ENCODE data around the gene FHDC1. TPM values are rescaled to one million over a fixed set of nuclear protein-coding genes. Genes with fewer than 3 reads are reported as not detected.

FHDC1 gene
- total RNA-seq, 5 donors from 2014 or later (not counting 1 experiment from before 2014, with no cell fraction given) = 0.08 to 0.28 (median 0.17) TPM; not detected in 1

DNA sequence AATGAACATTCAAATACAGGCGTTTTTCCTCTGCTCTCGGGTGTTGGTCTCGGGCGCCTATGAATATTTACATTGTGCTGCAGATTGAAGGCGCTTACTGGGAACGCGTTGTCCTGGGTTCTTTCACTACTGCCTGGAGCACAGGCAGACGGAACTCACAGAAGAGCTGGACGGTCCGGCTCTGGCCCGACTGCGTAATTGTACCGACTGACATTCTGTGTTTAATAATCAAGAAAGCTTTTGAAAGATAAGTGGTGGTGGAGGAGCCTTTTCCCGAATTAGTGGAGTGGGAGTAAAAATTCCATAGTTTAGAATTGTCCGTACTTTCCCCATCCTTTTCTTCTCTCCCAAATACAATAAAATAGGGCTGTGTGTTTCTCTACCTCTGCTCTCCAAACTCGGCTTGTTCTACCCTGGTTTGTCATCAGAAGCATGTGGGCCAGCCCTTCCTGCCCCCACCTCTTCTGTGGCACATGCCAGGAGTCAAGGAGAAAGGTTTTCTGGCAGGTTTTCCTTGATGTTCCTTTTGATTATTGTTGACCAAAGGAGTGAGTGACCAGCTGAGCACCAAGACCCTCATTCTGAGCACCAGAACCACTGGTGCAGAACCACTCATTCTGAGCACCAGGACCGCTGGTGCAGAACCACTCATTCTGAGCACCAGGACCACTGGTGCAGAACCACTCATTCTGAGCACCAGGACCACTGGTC lies 2.3 kb downstream of the FHDC1 start:
- peak overlapping the region; percentile 76 to 82 (median 81) for H3K4me3 Mint-ChIP-seq
- no peaks in the 10 kb centered on the region for H3K9me3 Mint-ChIP-seq
- peak overlapping the region; percentile 2 to 84 for H3K4me3 ChIP-seq (ENCODE audit: control insufficient read depth in 1 of 2, extremely low read depth in 1 of 2, low read length in 1 of 2)
- no peaks in the 10 kb centered on the region for H3K9me3 ChIP-seq
- H3K36me3 ChIP-seq (ENCODE audit: control insufficient read depth in 2 of 2, extremely low read depth in 1 of 2, insufficient read depth in 1 of 2, low read length in 1 of 2) = no peaks in the 10 kb centered on the region
- peaks cover 45 to 60% of the 10 kb centered on the region in 2 donors for H3K27me3 Mint-ChIP-seq
- H3K4me1 ChIP-seq (ENCODE audit: control insufficient read depth in 1 of 2, extremely low read depth in 1 of 2, insufficient read depth in 2 of 2, low read length in 2 of 2) = peaks cover 7 to 28% of the 10 kb centered on the region in 2 experiments
- CTCF ChIA-PET = interaction anchor here in 1 of 2 donors (0.7 kb wide), 1 partner anchor 108 kb away, joined by 3 read pairs; no protein-coding TSS in a partner anchor
- no peaks in the 10 kb centered on the region for H3K36me3 Mint-ChIP-seq
- H3K27ac ChIP-seq (ENCODE audit: low read length) = no peak overlapping the region
- ATAC-seq (replicated peaks in 1 of 4) = no peak
- WGBS (ENCODE audit: insufficient coverage) = 22% methylated on average over 9 of the region's 17 CpGs
- no peak for DNase-seq
- POLR2A ChIA-PET = no interaction called here
- peak overlapping the region in 1 of 2 donors; percentile 40 for H3K27ac Mint-ChIP-seq
- peaks cover 22 to 27% (median 25%) of the 10 kb centered on the region in 3 donors for H3K4me1 Mint-ChIP-seq
- H3K27me3 ChIP-seq (replicated peaks in 1 of 2; ENCODE audit: control insufficient read depth in 2 of 2, extremely low read depth in 1 of 2, insufficient read depth in 2 of 2, low read length in 1 of 2) = peaks cover 12 to 45% of the 10 kb centered on the region in 2 experiments

DNA sequence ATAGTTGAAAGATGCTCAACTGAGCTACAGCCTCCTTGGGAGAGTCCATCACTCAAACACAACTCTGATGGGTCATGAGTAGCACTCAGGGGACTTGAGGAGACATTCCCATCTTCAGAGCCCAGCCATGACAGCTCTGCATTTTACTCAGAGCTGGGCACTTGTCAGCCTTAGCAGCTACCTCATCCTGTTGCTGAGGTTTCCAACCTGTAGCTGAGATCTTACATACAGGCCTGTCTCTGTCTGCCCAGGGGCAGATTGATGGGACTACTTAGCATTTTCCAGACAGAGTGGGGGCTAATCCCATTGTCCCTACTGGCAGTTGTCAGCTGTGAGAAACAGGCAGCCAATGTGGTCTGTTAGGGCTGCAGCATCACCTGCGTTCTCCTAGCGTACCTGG lies 3.5 kb downstream of the FHDC1 start:
- peaks cover 7 to 28% of the 10 kb centered on the region in 2 experiments for H3K4me1 ChIP-seq (ENCODE audit: control insufficient read depth in 1 of 2, extremely low read depth in 1 of 2, insufficient read depth in 2 of 2, low read length in 2 of 2)
- Mint-ChIP-seq H3K4me3 (peak overlapping the region in 1 of 3 donors; percentile 81), H3K4me1 (peaks cover 20 to 25% (median 21%) of the 10 kb centered on the region in 3 donors), H3K9me3 (no peaks in the 10 kb centered on the region), H3K36me3 (no peaks in the 10 kb centered on the region), H3K27ac (no peak overlapping the region), H3K27me3 (peaks cover 33 to 48% of the 10 kb centered on the region in 2 donors)
- DNase-seq (no peak), ATAC-seq (replicated peaks in 1 of 4) (no peak)
- no peak overlapping the region for H3K27ac ChIP-seq (ENCODE audit: low read length)
- peaks cover 10 to 45% of the 10 kb centered on the region in 2 experiments for H3K27me3 ChIP-seq (replicated peaks in 1 of 2; ENCODE audit: control insufficient read depth in 2 of 2, extremely low read depth in 1 of 2, insufficient read depth in 2 of 2, low read length in 1 of 2)
- H3K36me3 ChIP-seq (ENCODE audit: control insufficient read depth in 2 of 2, extremely low read depth in 1 of 2, insufficient read depth in 1 of 2, low read length in 1 of 2) = no peaks in the 10 kb centered on the region
- ChIA-PET CTCF (no interaction called here), POLR2A (no interaction called here)
- H3K4me3 ChIP-seq (ENCODE audit: control insufficient read depth in 1 of 2, extremely low read depth in 1 of 2, low read length in 1 of 2) = no peak overlapping the region
- H3K9me3 ChIP-seq = no peaks in the 10 kb centered on the region
- WGBS (ENCODE audit: insufficient coverage) = 94% methylated on average over 2 of the region's 2 CpGs

DNA sequence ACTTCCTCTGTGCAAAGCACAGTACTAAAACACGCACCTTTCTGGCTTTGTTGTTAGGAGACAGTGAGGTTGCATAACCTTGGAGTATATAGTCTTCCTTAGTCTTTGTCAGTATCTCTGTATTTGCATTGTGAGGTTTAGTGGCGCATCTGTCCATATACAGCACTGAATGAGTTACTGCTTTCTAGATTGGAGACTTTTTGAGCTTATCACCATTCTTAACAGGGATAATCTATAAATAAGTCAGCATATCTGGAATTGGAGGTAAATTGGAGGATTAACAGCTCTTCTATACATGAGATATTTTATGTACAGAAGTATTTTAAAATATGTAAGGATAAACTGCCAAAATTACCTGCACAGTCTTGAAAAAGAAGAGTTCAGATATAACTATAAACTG lies 4.3 kb downstream of the FHDC1 start:
- Histone ChIP-seq H3K4me3 (ENCODE audit: control insufficient read depth in 1 of 2, extremely low read depth in 1 of 2, low read length in 1 of 2) (no peak overlapping the region), H3K36me3 (ENCODE audit: control insufficient read depth in 2 of 2, extremely low read depth in 1 of 2, insufficient read depth in 1 of 2, low read length in 1 of 2) (no peaks in the 10 kb centered on the region), H3K27ac (ENCODE audit: low read length) (no peak overlapping the region), H3K4me1 (ENCODE audit: control insufficient read depth in 1 of 2, extremely low read depth in 1 of 2, insufficient read depth in 2 of 2, low read length in 2 of 2) (peaks cover 5 to 23% of the 10 kb centered on the region in 2 experiments), H3K27me3 (replicated peaks in 1 of 2; ENCODE audit: control insufficient read depth in 2 of 2, extremely low read depth in 1 of 2, insufficient read depth in 2 of 2, low read length in 1 of 2) (peaks cover 6 to 39% of the 10 kb centered on the region in 2 experiments), H3K9me3 (no peaks in the 10 kb centered on the region)
- POLR2A ChIA-PET = no interaction called here
- peaks cover 25 to 42% of the 10 kb centered on the region in 2 donors for H3K27me3 Mint-ChIP-seq
- WGBS (ENCODE audit: insufficient coverage) = no CpG with 5 or more reads among the region's 2 CpGs
- ATAC-seq (replicated peaks in 1 of 4) = no peak
- H3K4me3 Mint-ChIP-seq = no peak overlapping the region
- peaks cover 12 to 16% (median 13%) of the 10 kb centered on the region in 3 donors for H3K4me1 Mint-ChIP-seq
- H3K36me3 Mint-ChIP-seq = no peaks in the 10 kb centered on the region
- no peaks in the 10 kb centered on the region for H3K9me3 Mint-ChIP-seq
- no peak for DNase-seq
- peak overlapping the region in 1 of 2 donors; percentile 8 for H3K27ac Mint-ChIP-seq
- CTCF ChIA-PET = interaction anchor here in 1 of 2 donors (0.9 kb wide), 1 partner anchor 143 kb away, joined by 3 read pairs; no protein-coding TSS in a partner anchor

DNA sequence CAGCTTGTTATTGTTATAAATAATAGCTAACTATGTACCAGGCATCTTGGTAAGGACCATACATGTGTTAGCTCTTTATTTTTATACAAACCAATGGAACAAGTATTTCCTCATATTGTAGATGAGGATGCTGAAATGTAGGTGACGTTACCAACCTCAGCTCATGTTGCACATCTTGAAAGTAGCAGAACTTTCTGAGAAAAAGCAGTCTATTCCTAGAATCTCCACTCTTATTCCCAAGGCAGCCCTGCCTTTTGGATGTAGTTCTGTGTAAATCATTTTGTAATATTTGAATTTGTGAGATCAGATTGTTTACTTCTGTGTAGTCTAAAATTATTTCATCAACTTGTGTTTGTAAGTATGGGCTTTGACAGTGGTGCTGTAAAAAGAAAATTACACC lies 5.3 kb downstream of the FHDC1 start:
- ATAC-seq (replicated peaks in 1 of 4) = no peak
- H3K4me1 ChIP-seq (ENCODE audit: control insufficient read depth in 1 of 2, extremely low read depth in 1 of 2, insufficient read depth in 2 of 2, low read length in 2 of 2) = peaks cover 3 to 16% of the 10 kb centered on the region in 2 experiments
- H3K4me1 Mint-ChIP-seq = peaks cover 9 to 14% (median 9%) of the 10 kb centered on the region in 3 donors
- H3K9me3 ChIP-seq = no peaks in the 10 kb centered on the region
- no peaks in the 10 kb centered on the region for H3K36me3 ChIP-seq (ENCODE audit: control insufficient read depth in 2 of 2, extremely low read depth in 1 of 2, insufficient read depth in 1 of 2, low read length in 1 of 2)
- ChIA-PET CTCF (interaction anchor here (0.9 to 1.0 kb wide), 2 partner anchors 143 to 160 kb away, joined by 3 read pairs; no protein-coding TSS in a partner anchor), POLR2A (interaction anchor here in 1 of 2 donors (0.6 kb wide), 1 partner anchor 354 kb away, joined by 3 read pairs; no protein-coding TSS in a partner anchor)
- H3K4me3 Mint-ChIP-seq = no peak overlapping the region
- H3K27me3 Mint-ChIP-seq = peaks cover 26 to 38% of the 10 kb centered on the region in 2 donors
- no peaks in the 10 kb centered on the region for H3K9me3 Mint-ChIP-seq
- WGBS (ENCODE audit: insufficient coverage) = no CpG with 5 or more reads among the region's 1 CpG
- no peak overlapping the region for H3K27ac Mint-ChIP-seq
- peaks cover 6 to 32% of the 10 kb centered on the region in 2 experiments for H3K27me3 ChIP-seq (replicated peaks in 1 of 2; ENCODE audit: control insufficient read depth in 2 of 2, extremely low read depth in 1 of 2, insufficient read depth in 2 of 2, low read length in 1 of 2)
- DNase-seq = no peak
- H3K27ac ChIP-seq (ENCODE audit: low read length) = no peak overlapping the region
- H3K36me3 Mint-ChIP-seq = peaks cover 2% of the 10 kb centered on the region
- H3K4me3 ChIP-seq (ENCODE audit: control insufficient read depth in 1 of 2, extremely low read depth in 1 of 2, low read length in 1 of 2) = no peak overlapping the region

DNA sequence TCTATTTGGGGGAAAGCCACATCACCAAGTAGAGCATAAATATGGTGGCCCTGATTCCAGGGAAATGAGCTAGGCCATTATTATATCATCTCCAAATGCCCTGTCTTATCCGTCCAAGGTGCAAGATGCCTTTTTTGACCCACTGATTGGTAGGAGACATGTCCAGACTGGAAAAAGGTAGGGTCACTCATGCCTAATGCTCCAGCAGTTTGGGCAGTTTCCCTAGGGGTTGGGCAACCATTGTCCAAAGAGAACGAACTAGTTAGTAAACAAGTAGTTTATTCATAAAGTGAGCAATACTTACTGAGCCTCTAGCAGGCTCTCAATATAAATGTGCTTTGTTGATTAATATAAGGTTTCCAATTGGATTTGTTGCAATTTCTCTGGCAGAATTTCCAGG lies 6.2 kb downstream of the FHDC1 start:
- Mint-ChIP-seq H3K9me3 (no peaks in the 10 kb centered on the region), H3K4me3 (no peak overlapping the region), H3K27ac (no peak overlapping the region), H3K27me3 (peaks cover 31 to 44% of the 10 kb centered on the region in 2 donors), H3K4me1 (peaks cover 9 to 14% (median 9%) of the 10 kb centered on the region in 3 donors), H3K36me3 (peaks cover 2% of the 10 kb centered on the region)
- DNase-seq (no peak), ATAC-seq (replicated peaks in 1 of 4) (no peak)
- POLR2A ChIA-PET = no interaction called here
- no peaks in the 10 kb centered on the region for H3K36me3 ChIP-seq (ENCODE audit: control insufficient read depth in 2 of 2, extremely low read depth in 1 of 2, insufficient read depth in 1 of 2, low read length in 1 of 2)
- H3K27ac ChIP-seq (ENCODE audit: low read length) = no peak overlapping the region
- H3K27me3 ChIP-seq (replicated peaks in 1 of 2; ENCODE audit: control insufficient read depth in 2 of 2, extremely low read depth in 1 of 2, insufficient read depth in 2 of 2, low read length in 1 of 2) = peaks cover 6 to 25% of the 10 kb centered on the region in 2 experiments
- H3K9me3 ChIP-seq = no peaks in the 10 kb centered on the region
- CTCF ChIA-PET = interaction anchor here in 1 of 2 donors (1.0 kb wide), 1 partner anchor 159 kb away, joined by 3 read pairs; no protein-coding TSS in a partner anchor
- WGBS (ENCODE audit: insufficient coverage) = 86% methylated on average over 2 of the region's 2 CpGs
- H3K4me3 ChIP-seq (ENCODE audit: control insufficient read depth in 1 of 2, extremely low read depth in 1 of 2, low read length in 1 of 2) = no peak overlapping the region
- peaks cover 3 to 7% of the 10 kb centered on the region in 2 experiments for H3K4me1 ChIP-seq (ENCODE audit: control insufficient read depth in 1 of 2, extremely low read depth in 1 of 2, insufficient read depth in 2 of 2, low read length in 2 of 2)

DNA sequence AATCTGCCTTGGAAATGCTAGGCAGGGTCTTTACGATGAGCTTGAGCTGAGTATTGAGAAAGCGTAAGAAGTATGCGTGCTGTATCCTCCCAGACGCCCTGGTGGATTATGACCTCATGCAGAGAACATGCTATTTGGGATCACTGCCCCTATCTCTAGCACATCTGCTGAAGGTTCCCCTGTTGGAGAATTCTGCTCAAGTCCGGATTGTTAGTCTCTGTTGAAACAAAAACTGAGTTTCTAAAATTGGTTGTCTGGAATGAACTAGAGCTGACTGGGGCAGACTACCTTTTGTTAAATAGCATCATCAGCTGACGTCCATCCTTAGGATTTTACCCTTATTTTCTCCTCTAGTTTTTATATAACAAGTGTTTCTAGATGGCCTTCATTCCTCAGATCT lies 7.5 kb downstream of the FHDC1 start:
- no peak overlapping the region for H3K4me3 ChIP-seq (ENCODE audit: control insufficient read depth in 1 of 2, extremely low read depth in 1 of 2, low read length in 1 of 2)
- peaks cover 6 to 15% of the 10 kb centered on the region in 2 experiments for H3K27me3 ChIP-seq (replicated peaks in 1 of 2; ENCODE audit: control insufficient read depth in 2 of 2, extremely low read depth in 1 of 2, insufficient read depth in 2 of 2, low read length in 1 of 2)
- POLR2A ChIA-PET = interaction anchor here in 1 of 2 donors (0.6 kb wide), 1 partner anchor 1732 kb away, joined by 5 read pairs; no protein-coding TSS in a partner anchor
- Mint-ChIP-seq H3K36me3 (peaks cover 2% of the 10 kb centered on the region), H3K27ac (no peak overlapping the region), H3K9me3 (no peaks in the 10 kb centered on the region), H3K4me1 (peaks cover 0 to 7% (median under 1%) of the 10 kb centered on the region in 3 donors), H3K27me3 (peaks cover 28 to 42% of the 10 kb centered on the region in 2 donors), H3K4me3 (no peak overlapping the region)
- no peak for DNase-seq
- no peak for ATAC-seq (replicated peaks in 1 of 4)
- no peaks in the 10 kb centered on the region for H3K36me3 ChIP-seq (ENCODE audit: control insufficient read depth in 2 of 2, extremely low read depth in 1 of 2, insufficient read depth in 1 of 2, low read length in 1 of 2)
- H3K27ac ChIP-seq (ENCODE audit: low read length) = no peak overlapping the region
- WGBS (ENCODE audit: insufficient coverage) = 93% methylated on average over 3 of the region's 6 CpGs
- H3K9me3 ChIP-seq = no peaks in the 10 kb centered on the region
- no peaks in the 10 kb centered on the region for H3K4me1 ChIP-seq (ENCODE audit: control insufficient read depth in 1 of 2, extremely low read depth in 1 of 2, insufficient read depth in 2 of 2, low read length in 2 of 2)
- CTCF ChIA-PET = no interaction called here

All from T-cell (primary cell).